Neural progenitor cell (in vitro differentiated cells): ENCODE measurements around the gene MRPL4. TPM values are rescaled to one million over a fixed set of nuclear protein-coding genes. Genes with fewer than 3 reads are reported as not detected.

Experiments
- DNase-seq: peaks from one replicate; pipeline ENCODE4 v3.0.0-alpha.2; 2016; ENCODE audit warnings: low spot score
- H2AFZ ChIP-seq: fragments of 200-600 bp; sonication (generic); replicated peaks from 2 replicates; pipeline ENCODE4 v1.6.1; 2016; ENCODE audit warnings: antibody characterized with exemption
- H3F3A ChIP-seq: fragments of 200-600 bp; sonication (generic); 2 replicates; pipeline ENCODE4 v1.6.1; 2016; ENCODE audit warnings: antibody characterized with exemption, low read depth
- H3K27ac ChIP-seq: fragments of 200-600 bp; sonication (generic); 2 replicates; pipeline ENCODE4 v1.5.1; 2016; ENCODE audit warnings: mild to moderate bottlenecking
- H3K27me3 ChIP-seq: fragments of 200-600 bp; sonication (generic); 2 replicates; pipeline ENCODE4 v1.6.1; 2016; ENCODE audit warnings: mild to moderate bottlenecking, moderate library complexity
- H3K36me3 ChIP-seq: fragments of 200-600 bp; sonication (generic); 2 replicates; pipeline ENCODE4 v1.5.1; 2016
- H3K4me1 ChIP-seq: fragments of 200-600 bp; sonication (generic); 2 replicates; pipeline ENCODE4 v1.6.1; 2016; ENCODE audit warnings: mixed run types
- H3K4me2 ChIP-seq: fragments of 200-600 bp; sonication (generic); 2 replicates; pipeline ENCODE4 v1.6.1; 2016
- H3K4me3 ChIP-seq: fragments of 200-600 bp; sonication (generic); 2 replicates; pipeline ENCODE4 v1.5.1; 2016
- H3K79me2 ChIP-seq: fragments of 200-600 bp; sonication (generic); 2 replicates; pipeline ENCODE4 v1.6.1; 2016; ENCODE audit warnings: low read depth
- H3K9ac ChIP-seq: fragments of 200-600 bp; sonication (generic); 2 replicates; pipeline ENCODE4 v1.6.1; 2016
- H3K9me3 ChIP-seq: fragments of 200-600 bp; sonication (generic); 2 replicates; pipeline ENCODE4 v1.5.1; 2016; ENCODE audit warnings: low read depth
- H4K20me1 ChIP-seq: fragments of 200-600 bp; sonication (generic); 2 replicates; pipeline ENCODE4 v1.6.1; 2016; ENCODE audit warnings: low read depth
- H3K27ac Mint-ChIP-seq: 3 replicates; pipeline ENCODE4 v1.8.0; 2021; ENCODE audit warnings: mixed read lengths
- H3K27me3 Mint-ChIP-seq: 2 replicates; pipeline ENCODE4 v1.8.0; 2022; ENCODE audit warnings: low read depth, mild to moderate bottlenecking, inconsistent platforms, moderate library complexity, mixed read lengths; ENCODE audit not compliant: insufficient read depth
- H3K36me3 Mint-ChIP-seq: 3 replicates; pipeline ENCODE4 v1.8.0; 2021; ENCODE audit warnings: mixed read lengths
- H3K4me1 Mint-ChIP-seq: 3 replicates; pipeline ENCODE4 v1.8.0; 2021; ENCODE audit warnings: mixed read lengths
- H3K4me3 Mint-ChIP-seq: 3 replicates; pipeline ENCODE4 v1.8.0; 2021; ENCODE audit warnings: mild to moderate bottlenecking, moderate library complexity, mixed read lengths
- H3K9me3 Mint-ChIP-seq: 3 replicates; pipeline ENCODE4 v1.8.0; 2020; ENCODE audit warnings: mixed read lengths
- CTCF ChIP-seq: fragments of 200-600 bp; sonication (generic); IDR thresholded peaks from 2 replicates; pipeline ENCODE4 v1.5.1; 2017; ENCODE audit warnings: antibody characterized with exemption, mild to moderate bottlenecking
- EZH2 ChIP-seq: fragments of 200-600 bp; sonication (generic); IDR thresholded peaks from 2 replicates; pipeline ENCODE4 v1.6.1; 2017; ENCODE audit warnings: antibody characterized with exemption, mild to moderate bottlenecking, moderate library complexity
- EZH2phosphoT487 ChIP-seq: fragments of 200-600 bp; sonication (generic); IDR thresholded peaks from 2 replicates; pipeline ENCODE4 v1.6.1; 2017; ENCODE audit warnings: antibody characterized with exemption
- total RNA-seq: library from RNA; depleted of rRNA; stranded (reverse); fragments of >200 nt; gene quantifications from 2 replicates; pipeline ENCODE4 v1.2.3, GENCODE V29; 2015; ENCODE audit warnings: low replicate concordance

Gene MRPL4
- total RNA-seq, 1 donor from 2014 or later: 22.5 TPM

- H3K79me2 ChIP-seq: peaks cover 7% of the 10 kb centered on the region
- no peaks in the 10 kb centered on the region for H3K9me3 Mint-ChIP-seq
- no peaks in the 10 kb centered on the region for H3K36me3 ChIP-seq
- peaks cover 17% of the 10 kb centered on the region for H3K36me3 Mint-ChIP-seq
- no peak overlapping the region for H2AFZ ChIP-seq
- no peak for DNase-seq
- TF ChIP-seq EZH2phosphoT487 (no peak), EZH2 (no peak), CTCF (no peak)
- H3K27me3 ChIP-seq: no peaks in the 10 kb centered on the region
- no peak overlapping the region for H3K27ac Mint-ChIP-seq
- peaks cover 12% of the 10 kb centered on the region for H3K27me3 Mint-ChIP-seq
- no peaks in the 10 kb centered on the region for H4K20me1 ChIP-seq
- no peaks in the 10 kb centered on the region for H3K9me3 ChIP-seq
- peak overlapping the region; percentile 99 for H3K4me3 Mint-ChIP-seq
- H3K4me1 Mint-ChIP-seq: peaks cover 8% of the 10 kb centered on the region
- peaks cover 6% of the 10 kb centered on the region for H3K4me1 ChIP-seq
- peaks cover 11% of the 10 kb centered on the region for H3F3A ChIP-seq
- no peak overlapping the region for H3K4me3 ChIP-seq
- H3K27ac ChIP-seq: no peak overlapping the region
- H3K4me2 ChIP-seq: no peak overlapping the region
- H3K9ac ChIP-seq: no peak overlapping the region
Observed at GRCh38 chr19:10254244-10254643, 2.2 kb downstream of the MRPL4 start.

- DNase-seq: no peak
- no peak overlapping the region for H3K4me3 Mint-ChIP-seq
- Histone ChIP-seq H3K36me3 (no peaks in the 10 kb centered on the region), H3K4me2 (no peak overlapping the region), H2AFZ (no peak overlapping the region), H3F3A (peaks cover 11% of the 10 kb centered on the region), H3K9me3 (no peaks in the 10 kb centered on the region), H3K27me3 (no peaks in the 10 kb centered on the region), H3K4me1 (peaks cover 6% of the 10 kb centered on the region), H3K4me3 (no peak overlapping the region), H3K79me2 (peaks cover 7% of the 10 kb centered on the region), H3K27ac (no peak overlapping the region), H4K20me1 (no peaks in the 10 kb centered on the region), H3K9ac (no peak overlapping the region)
- peaks cover 10% of the 10 kb centered on the region for H3K27me3 Mint-ChIP-seq
- H3K27ac Mint-ChIP-seq: no peak overlapping the region
- H3K9me3 Mint-ChIP-seq: no peaks in the 10 kb centered on the region
- H3K4me1 Mint-ChIP-seq: peaks cover 8% of the 10 kb centered on the region
- H3K36me3 Mint-ChIP-seq: peaks cover 17% of the 10 kb centered on the region
- no peak for TF ChIP-seq CTCF
- TF ChIP-seq EZH2phosphoT487: no peak
- TF ChIP-seq EZH2: no peak
Observed at GRCh38 chr19:10255358-10255757, 3.3 kb downstream of the MRPL4 start.

- H3K27me3 Mint-ChIP-seq: peaks cover 10% of the 10 kb centered on the region
- no peak for DNase-seq
- no peak overlapping the region for H3K9ac ChIP-seq
- no peak overlapping the region for H3K4me3 ChIP-seq
- H3K27ac ChIP-seq: no peak overlapping the region
- H3K36me3 Mint-ChIP-seq: peaks cover 17% of the 10 kb centered on the region
- no peak for TF ChIP-seq EZH2
- no peak for TF ChIP-seq EZH2phosphoT487
- TF ChIP-seq CTCF: no peak
- peaks cover 6% of the 10 kb centered on the region for H3K4me1 ChIP-seq
- no peak overlapping the region for H3K27ac Mint-ChIP-seq
- H3F3A ChIP-seq: peaks cover 5% of the 10 kb centered on the region
- H3K36me3 ChIP-seq: no peaks in the 10 kb centered on the region
- no peak overlapping the region for H3K4me2 ChIP-seq
- H3K79me2 ChIP-seq: peaks cover 7% of the 10 kb centered on the region
- H3K4me1 Mint-ChIP-seq: peaks cover 8% of the 10 kb centered on the region
- H3K9me3 Mint-ChIP-seq: no peaks in the 10 kb centered on the region
- H4K20me1 ChIP-seq: no peaks in the 10 kb centered on the region
- H3K4me3 Mint-ChIP-seq: no peak overlapping the region
- H2AFZ ChIP-seq: no peak overlapping the region
- no peaks in the 10 kb centered on the region for H3K9me3 ChIP-seq
- H3K27me3 ChIP-seq: no peaks in the 10 kb centered on the region
Observed at GRCh38 chr19:10256551-10256950, 4.5 kb downstream of the MRPL4 start.
